CD4-positive, alpha-beta T cell treated with Interferon alpha-2 for 1 hour (primary cell): ENCODE results near the gene KCNF1.
"Not testable (repeated sequence)": the region's sequence is repeated elsewhere in the genome, so short reads cannot be mapped to it uniquely, and the experiment has no call there.

Experiments
- DNase-seq, 2 donors: peaks; one replicate each; pipeline ENCODE4 v3.0.0-alpha.2; 2020 to 2022

KCNF1 gene

GRCh38 chr2:10947005-10947440, 35.3 kb downstream of the KCNF1 start:
- DNase-seq, result no peak

- DNase-seq, result no peak
Measured at GRCh38 chr2:10947446-10948187, 35.9 kb downstream of the KCNF1 start.

GRCh38 chr2:10948188-10948564, 36.4 kb downstream of the KCNF1 start:
- no peak for DNase-seq

GRCh38 chr2:10948606-10949230, 37.0 kb downstream of the KCNF1 start:
- no peak for DNase-seq

GRCh38 chr2:10949835-10950234, 38.1 kb downstream of the KCNF1 start:
- no peak for DNase-seq

GRCh38 chr2:10951558-10952414, 40.1 kb downstream of the KCNF1 start:
- no peak for DNase-seq

- DNase-seq, result no peak
Measured at GRCh38 chr2:10954416-10954815, 42.7 kb downstream of the KCNF1 start.

- DNase-seq, result no peak
Measured at GRCh38 chr2:10954856-10955818, 43.4 kb downstream of the KCNF1 start.

GRCh38 chr2:10956006-10956790, 44.5 kb downstream of the KCNF1 start:
- no peak for DNase-seq

- no peak for DNase-seq
Measured at GRCh38 chr2:10957391-10957790, 45.7 kb downstream of the KCNF1 start.

- not testable (repeated sequence) for DNase-seq
Measured at GRCh38 chr2:10958452-10958851, 46.7 kb downstream of the KCNF1 start.

- no peak for DNase-seq
Measured at GRCh38 chr2:10960606-10961489, 49.1 kb downstream of the KCNF1 start.

GRCh38 chr2:10961490-10961875, 49.7 kb downstream of the KCNF1 start:
- DNase-seq, result no peak

- DNase-seq, result no peak
Measured at GRCh38 chr2:10962004-10962403, 50.3 kb downstream of the KCNF1 start.

- DNase-seq, result no peak
Measured at GRCh38 chr2:10963155-10963554, 51.4 kb downstream of the KCNF1 start.
